RWPE2 (cell line): ENCODE results near the gene BGN.

Experiments used
- ATAC-seq: fragments of 200-7000 bp; cut with Tn5 transposase; 3 replicates; pipeline ENCODE4 v1.9.1; 2021; ENCODE audit warnings: low read depth
- DNase-seq: peaks from one replicate; pipeline ENCODE4 v3.0.0-alpha.2; 2020; ENCODE audit warnings: low spot score
- H3K27ac ChIP-seq: fragments of 450-650 bp; 2 replicates; pipeline ENCODE4 v1.5.1; 2017; ENCODE audit warnings: mild to moderate bottlenecking; ENCODE audit not compliant: poor library complexity, severe bottlenecking
- H3K27me3 ChIP-seq: fragments of 250-450 bp; sonication (Bioruptor Pico); 2 replicates; pipeline ENCODE4 v1.5.1; 2021; ENCODE audit warnings: mild to moderate bottlenecking, moderate library complexity; ENCODE audit not compliant: insufficient read depth, poor library complexity, severe bottlenecking
- H3K36me3 ChIP-seq: fragments of 250-450 bp; sonication (Bioruptor Pico); 2 replicates; pipeline ENCODE4 v1.5.1; 2020; ENCODE audit warnings: low read depth, mild to moderate bottlenecking, moderate library complexity
- H3K4me1 ChIP-seq: fragments of 250-450 bp; sonication (Bioruptor Pico); 2 replicates; pipeline ENCODE4 v1.5.1; 2021; ENCODE audit warnings: mild to moderate bottlenecking, moderate library complexity; ENCODE audit not compliant: insufficient read depth, poor library complexity, severe bottlenecking
- H3K4me3 ChIP-seq: fragments of 250-450 bp; sonication (Bioruptor Pico); 2 replicates; pipeline ENCODE4 v1.5.1; 2021; ENCODE audit warnings: mild to moderate bottlenecking, moderate library complexity; ENCODE audit not compliant: severe bottlenecking
- H3K9me3 ChIP-seq: fragments of 250-450 bp; sonication (Bioruptor Pico); 2 replicates; pipeline ENCODE4 v1.5.1; 2021; ENCODE audit warnings: mild to moderate bottlenecking, moderate library complexity; ENCODE audit not compliant: severe bottlenecking
- TF ChIP-seq, protein P1 (sequence below): fragments of 450-650 bp; IDR thresholded peaks from one replicate; pipeline ENCODE4 v1.5.1; 2017; ENCODE audit warnings: mild to moderate bottlenecking, moderate library complexity; ENCODE audit not compliant: poor library complexity, severe bottlenecking

BGN gene

DNA sequence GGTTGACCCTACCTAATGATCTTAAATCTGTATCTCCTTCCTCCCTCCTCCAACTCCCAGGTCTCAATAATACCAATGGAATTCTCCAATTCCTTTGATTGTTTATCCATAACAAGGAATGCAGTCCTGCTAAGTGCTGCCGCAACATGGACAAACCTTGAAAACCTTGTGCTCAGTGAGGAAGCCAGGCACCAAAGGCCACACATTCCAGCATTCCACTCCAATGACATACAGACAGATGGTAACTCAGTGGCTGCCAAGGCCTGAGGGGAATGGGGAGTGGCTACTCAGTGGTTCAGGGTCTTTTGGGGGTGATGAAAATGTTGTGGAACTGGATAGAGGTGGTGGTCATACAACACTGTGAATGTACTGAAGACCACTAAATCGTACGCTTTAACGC is 34.8 kb upstream of the BGN start:
- H3K27me3 ChIP-seq, result no peaks in the 10 kb centered on the region
- TF ChIP-seq, protein P1, sequence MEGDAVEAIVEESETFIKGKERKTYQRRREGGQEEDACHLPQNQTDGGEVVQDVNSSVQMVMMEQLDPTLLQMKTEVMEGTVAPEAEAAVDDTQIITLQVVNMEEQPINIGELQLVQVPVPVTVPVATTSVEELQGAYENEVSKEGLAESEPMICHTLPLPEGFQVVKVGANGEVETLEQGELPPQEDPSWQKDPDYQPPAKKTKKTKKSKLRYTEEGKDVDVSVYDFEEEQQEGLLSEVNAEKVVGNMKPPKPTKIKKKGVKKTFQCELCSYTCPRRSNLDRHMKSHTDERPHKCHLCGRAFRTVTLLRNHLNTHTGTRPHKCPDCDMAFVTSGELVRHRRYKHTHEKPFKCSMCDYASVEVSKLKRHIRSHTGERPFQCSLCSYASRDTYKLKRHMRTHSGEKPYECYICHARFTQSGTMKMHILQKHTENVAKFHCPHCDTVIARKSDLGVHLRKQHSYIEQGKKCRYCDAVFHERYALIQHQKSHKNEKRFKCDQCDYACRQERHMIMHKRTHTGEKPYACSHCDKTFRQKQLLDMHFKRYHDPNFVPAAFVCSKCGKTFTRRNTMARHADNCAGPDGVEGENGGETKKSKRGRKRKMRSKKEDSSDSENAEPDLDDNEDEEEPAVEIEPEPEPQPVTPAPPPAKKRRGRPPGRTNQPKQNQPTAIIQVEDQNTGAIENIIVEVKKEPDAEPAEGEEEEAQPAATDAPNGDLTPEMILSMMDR, result no peak
- no peak overlapping the region for H3K4me3 ChIP-seq
- DNase-seq (no peak), ATAC-seq (no peak)
- H3K27ac ChIP-seq, result no peak overlapping the region
- H3K36me3 ChIP-seq, result peaks cover 4% of the 10 kb centered on the region; the same call in 1 of the 2 replicates
- no peaks in the 10 kb centered on the region for H3K4me1 ChIP-seq
- no peaks in the 10 kb centered on the region for H3K9me3 ChIP-seq

DNA sequence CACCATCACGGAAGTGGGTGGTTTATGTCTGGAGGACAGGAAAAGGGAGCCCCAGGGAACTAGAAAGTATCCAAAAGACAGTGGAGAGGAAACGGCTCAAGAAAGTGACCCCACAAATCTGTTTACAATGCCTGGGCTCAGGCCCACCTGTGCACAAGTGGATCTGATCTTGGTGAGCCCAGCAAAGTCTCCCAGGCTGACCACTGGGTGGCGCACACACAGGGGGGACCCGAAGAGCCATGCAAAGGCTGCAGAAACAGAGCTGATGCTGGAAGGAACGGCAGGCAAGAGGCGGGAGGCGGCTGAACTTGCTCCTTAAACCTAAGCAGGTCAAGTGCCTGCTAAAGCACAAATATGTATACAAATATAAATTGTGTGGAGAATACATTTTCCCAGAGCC is 34.0 kb upstream of the BGN start:
- DNase-seq (no peak), ATAC-seq (peak; percentile 62; the same call in 1 of the 3 replicates)
- Histone ChIP-seq H3K36me3 (peaks cover 4% of the 10 kb centered on the region; the same call in 1 of the 2 replicates), H3K27ac (no peak overlapping the region), H3K27me3 (no peaks in the 10 kb centered on the region), H3K9me3 (no peaks in the 10 kb centered on the region), H3K4me1 (no peaks in the 10 kb centered on the region), H3K4me3 (no peak overlapping the region)
- TF ChIP-seq, protein P1, result peak; percentile 56

DNA sequence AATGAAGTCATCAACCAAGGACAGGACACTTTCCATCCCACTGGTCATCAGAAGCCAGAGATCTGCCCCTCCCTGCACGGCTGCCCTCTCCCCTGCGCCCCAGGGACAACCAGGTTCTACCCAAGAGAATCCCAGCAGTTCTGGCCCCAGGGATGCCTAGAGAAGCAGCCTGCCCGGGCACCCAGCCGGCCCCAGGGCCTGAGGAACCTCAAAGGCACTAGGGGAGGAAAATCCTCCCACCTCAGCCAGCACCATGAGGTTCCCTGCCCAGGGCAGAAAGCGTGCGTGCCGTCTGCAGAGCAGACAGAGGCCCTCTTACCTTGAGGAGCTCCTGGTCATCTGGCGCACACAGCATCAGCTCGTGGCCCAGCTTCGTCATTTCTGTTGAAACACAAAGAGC is 32.5 kb upstream of the BGN start:
- peaks cover 4% of the 10 kb centered on the region; the same call in 1 of the 2 replicates for H3K36me3 ChIP-seq
- TF ChIP-seq, protein P1, result no peak
- no peak overlapping the region for H3K4me3 ChIP-seq
- ATAC-seq (no peak), DNase-seq (no peak)
- H3K4me1 ChIP-seq, result no peaks in the 10 kb centered on the region
- H3K9me3 ChIP-seq, result no peaks in the 10 kb centered on the region
- no peaks in the 10 kb centered on the region for H3K27me3 ChIP-seq
- H3K27ac ChIP-seq, result no peak overlapping the region

DNA sequence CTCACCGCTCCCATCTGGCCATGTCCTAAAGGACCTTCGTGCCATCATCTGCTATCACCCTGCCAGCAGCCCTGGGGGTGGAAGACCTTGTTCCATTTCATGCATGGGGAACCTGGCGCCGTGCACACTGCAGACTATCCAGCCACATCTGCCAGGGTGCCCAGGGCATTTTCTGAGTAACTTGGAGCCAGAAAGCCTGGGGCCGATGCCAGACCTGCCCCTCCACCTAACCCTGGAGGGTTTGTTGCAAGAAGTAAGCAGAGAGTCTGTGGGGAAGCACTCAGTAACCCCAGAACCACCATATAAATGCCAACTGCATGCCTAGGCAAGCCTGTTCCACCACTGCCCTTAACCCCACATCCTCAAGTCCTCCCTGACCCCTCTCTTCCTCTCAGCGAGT is 31.7 kb upstream of the BGN start:
- Histone ChIP-seq H3K36me3 (peaks cover 4% of the 10 kb centered on the region; the same call in 1 of the 2 replicates), H3K27me3 (no peaks in the 10 kb centered on the region), H3K9me3 (no peaks in the 10 kb centered on the region), H3K27ac (no peak overlapping the region), H3K4me3 (no peak overlapping the region), H3K4me1 (no peaks in the 10 kb centered on the region)
- DNase-seq, result no peak
- peak; percentile 65 for ATAC-seq
- TF ChIP-seq, protein P1, result no peak

DNA sequence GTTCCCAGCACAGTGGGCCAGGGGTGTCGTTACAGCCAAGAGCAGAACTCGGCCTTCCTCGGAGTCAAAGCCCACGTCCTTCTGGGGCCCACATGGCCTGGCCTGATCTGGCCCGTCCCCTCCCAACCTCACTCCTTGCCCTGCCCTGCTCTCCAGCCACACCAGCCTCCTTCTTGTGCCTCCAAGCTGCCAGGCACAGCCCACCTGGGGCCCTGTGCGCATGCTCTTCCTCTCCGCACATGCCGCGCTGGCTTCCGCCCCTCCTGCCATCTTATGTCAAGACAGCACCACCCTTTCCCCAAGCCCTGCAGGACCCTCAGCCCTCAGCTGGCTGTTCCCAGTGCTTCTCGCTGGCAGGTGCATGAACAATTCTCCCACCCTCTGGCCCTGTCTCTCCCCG is 31.2 kb upstream of the BGN start:
- ATAC-seq, result no peak
- Histone ChIP-seq H3K36me3 (peaks cover 4% of the 10 kb centered on the region; the same call in 1 of the 2 replicates), H3K27ac (no peak overlapping the region), H3K4me3 (no peak overlapping the region), H3K9me3 (no peaks in the 10 kb centered on the region), H3K27me3 (no peaks in the 10 kb centered on the region), H3K4me1 (no peaks in the 10 kb centered on the region)
- no peak for DNase-seq
- TF ChIP-seq, protein P1, result no peak
